HEK293 (cell line): ENCODE results near the gene NID2.

ENCODE experiments used
- CTCF ChIA-PET: fragments of 350-600 bp; formaldehyde crosslinking; extraction: SDS; loops from one replicate; lab custom pipeline; 2021; ENCODE audit warnings: antibody characterized with exemption; lab: Yijun Ruan, JAX
- POLR2A ChIA-PET: fragments of 300-600 bp; formaldehyde crosslinking; extraction: SDS; loops from one replicate; lab custom pipeline; 2020; ENCODE audit warnings: antibody characterized with exemption, inconsistent platforms; lab: Yijun Ruan, JAX
- H3K27ac ChIP-seq: fragments of 200-500 bp; sonication (Bioruptor generic); 2 replicates; pipeline ENCODE4 v1.5.1; 2014; ENCODE audit warnings: low read depth, low read length, control low read depth, inconsistent platforms; ENCODE audit errors: extremely low read depth
- H3K36me3 ChIP-seq, 2 experiments: fragments of 200-500 bp in 1 of 2; sonication (Bioruptor generic) in 1 of 2; 1 replicate in 1 of 2; 2 replicates in 1 of 2; pipeline ENCODE4 v1.5.1; 2014 to 2017; ENCODE audit warnings: inconsistent platforms in 2 of 2, low read length in 2 of 2; ENCODE audit not compliant: control insufficient read depth in 2 of 2, insufficient read depth in 1 of 2
- H3K4me1 ChIP-seq: fragments of 200-500 bp; sonication (Bioruptor generic); 2 replicates; pipeline ENCODE4 v1.5.1; 2014; ENCODE audit warnings: mild to moderate bottlenecking, low read length, inconsistent platforms; ENCODE audit not compliant: control insufficient read depth, insufficient read depth
- H3K4me3 ChIP-seq: 2 replicates; pipeline ENCODE4 v1.5.1; 2011; ENCODE audit warnings: low read depth, mild to moderate bottlenecking, control low read depth, low read length, moderate library complexity
- H3K9me3 ChIP-seq: fragments of 200-500 bp; sonication (Bioruptor generic); 2 replicates; pipeline ENCODE4 v1.5.1; 2014; ENCODE audit warnings: low read depth, low read length, inconsistent platforms; ENCODE audit not compliant: control insufficient read depth, insufficient read depth
- KLF8 ChIP-seq: fragments of 450-650 bp; formaldehyde crosslinking; IDR thresholded peaks from 2 replicates; pipeline ENCODE4 v1.5.1; 2016; ENCODE audit warnings: missing biosample characterization, missing genetic modification characterization
- TCF7L2 ChIP-seq: IDR thresholded peaks from 2 replicates; pipeline ENCODE4 v1.6.1; 2011; ENCODE audit warnings: low read depth, mild to moderate bottlenecking, inconsistent platforms, low read length, moderate library complexity, borderline replicate concordance
- ZBTB17 ChIP-seq: fragments of 450-650 bp; formaldehyde crosslinking; IDR thresholded peaks from 2 replicates; pipeline ENCODE4 v1.5.1; 2016; ENCODE audit warnings: missing biosample characterization, missing genetic modification characterization
- ZFHX2 ChIP-seq: fragments of 450-650 bp; formaldehyde crosslinking; conservative IDR thresholded peaks from 2 replicates; pipeline ENCODE4 v1.5.1; 2016; ENCODE audit warnings: missing biosample characterization, missing genetic modification characterization
- ZFP69B ChIP-seq: fragments of 450-650 bp; formaldehyde crosslinking; IDR thresholded peaks from 2 replicates; pipeline ENCODE4 v1.5.1; 2016; ENCODE audit warnings: missing biosample characterization, missing genetic modification characterization
- ZNF214 ChIP-seq: fragments of 450-650 bp; formaldehyde crosslinking; IDR thresholded peaks from 2 replicates; pipeline ENCODE4 v1.5.1; 2017; ENCODE audit warnings: missing biosample characterization, mild to moderate bottlenecking, missing genetic modification characterization, borderline replicate concordance
- ZNF221 ChIP-seq: fragments of 450-650 bp; formaldehyde crosslinking; IDR thresholded peaks from 2 replicates; pipeline ENCODE4 v1.5.1; 2017; ENCODE audit warnings: missing biosample characterization, missing genetic modification characterization, borderline replicate concordance
- ZNF23 ChIP-seq: fragments of 450-650 bp; formaldehyde crosslinking; IDR thresholded peaks from 2 replicates; pipeline ENCODE4 v1.5.1; 2016; ENCODE audit warnings: missing biosample characterization, missing genetic modification characterization, borderline replicate concordance
- ZNF266 ChIP-seq: fragments of 450-650 bp; formaldehyde crosslinking; IDR thresholded peaks from 2 replicates; pipeline ENCODE4 v1.5.1; 2016; ENCODE audit warnings: missing biosample characterization, missing genetic modification characterization, low read depth
- ZNF335 ChIP-seq: fragments of 450-650 bp; formaldehyde crosslinking; conservative IDR thresholded peaks from 2 replicates; pipeline ENCODE4 v1.5.1; 2016; ENCODE audit warnings: missing biosample characterization, missing genetic modification characterization
- ZNF37A ChIP-seq: fragments of 450-650 bp; IDR thresholded peaks from 2 replicates; pipeline ENCODE4 v1.5.1; 2018; ENCODE audit warnings: missing biosample characterization, missing genetic modification characterization
- ZNF404 ChIP-seq: fragments of 450-650 bp; formaldehyde crosslinking; IDR thresholded peaks from 2 replicates; pipeline ENCODE4 v1.5.1; 2017; ENCODE audit warnings: missing biosample characterization, missing genetic modification characterization
- ZNF423 ChIP-seq: fragments of 450-650 bp; formaldehyde crosslinking; IDR thresholded peaks from 2 replicates; pipeline ENCODE4 v1.5.1; 2016; ENCODE audit warnings: missing biosample characterization, missing genetic modification characterization
- ZNF629 ChIP-seq: fragments of 450-650 bp; formaldehyde crosslinking; IDR thresholded peaks from 2 replicates; pipeline ENCODE4 v1.5.1; 2017; ENCODE audit warnings: missing biosample characterization, missing genetic modification characterization
- ZXDB ChIP-seq: fragments of 450-650 bp; formaldehyde crosslinking; IDR thresholded peaks from 2 replicates; pipeline ENCODE4 v1.5.1; 2016; ENCODE audit warnings: missing biosample characterization, missing genetic modification characterization
- TF ChIP-seq, protein P1 (sequence below): fragments of 450-650 bp; formaldehyde crosslinking; IDR thresholded peaks from 2 replicates; pipeline ENCODE4 v1.5.1; 2016; ENCODE audit warnings: missing biosample characterization, missing genetic modification characterization
- TF ChIP-seq, protein P2 (sequence below): fragments of 450-650 bp; formaldehyde crosslinking; IDR thresholded peaks from 2 replicates; pipeline ENCODE4 v1.5.1; 2016; ENCODE audit warnings: missing biosample characterization, missing genetic modification characterization, low read depth
- TF ChIP-seq, protein P3 (sequence below): fragments of 450-650 bp; formaldehyde crosslinking; IDR thresholded peaks from 2 replicates; pipeline ENCODE4 v1.5.1; 2017; ENCODE audit warnings: missing biosample characterization, missing genetic modification characterization
- TF ChIP-seq, protein P4 (sequence below): fragments of 450-650 bp; formaldehyde crosslinking; IDR thresholded peaks from 2 replicates; pipeline ENCODE4 v1.5.1; 2016; ENCODE audit warnings: missing biosample characterization, missing genetic modification characterization
- TF ChIP-seq, protein P5 (sequence below): fragments of 450-650 bp; formaldehyde crosslinking; IDR thresholded peaks from 2 replicates; pipeline ENCODE4 v1.5.1; 2017; ENCODE audit warnings: missing biosample characterization, missing genetic modification characterization

The NID2 gene

DNA sequence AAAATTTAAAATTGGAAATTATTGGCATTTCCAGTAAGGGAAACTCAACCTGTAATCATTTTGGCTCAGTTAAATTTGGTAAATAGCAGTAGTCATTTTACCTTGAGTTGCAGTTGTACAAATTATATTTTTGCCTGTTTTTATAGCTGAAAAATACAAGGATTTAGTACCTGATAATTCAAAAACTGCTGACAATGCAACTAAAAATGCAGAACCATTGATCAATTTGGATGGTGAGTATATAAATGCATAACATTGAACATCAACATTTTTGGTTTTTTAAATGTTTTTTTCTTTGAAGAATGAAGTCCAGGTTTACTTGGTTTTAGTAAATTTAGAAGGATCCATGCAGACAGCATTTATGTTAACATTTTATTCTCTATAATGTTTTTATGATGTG, 70.5 kb downstream of the NID2 start:
- Histone ChIP-seq H3K4me1 (no peaks in the 10 kb centered on the region), H3K9me3 (no peaks in the 10 kb centered on the region), H3K36me3 (peaks cover 57 to 98% of the 10 kb centered on the region in 2 experiments; a peak in 2 of 3 replicates), H3K27ac (no peak overlapping the region), H3K4me3 (no peak overlapping the region)
- TF ChIP-seq ZNF266 (tag by site-specific recombination) (no peak), ZNF214 (tag by site-specific recombination) (no peak), TCF7L2 (no peak), ZFHX2 (tag by site-specific recombination) (no peak), ZXDB (no peak), ZNF404 (no peak), ZNF37A (tag by site-specific recombination) (no peak), ZNF423 (tag by site-specific recombination) (no peak), ZNF23 (tag by site-specific recombination) (no peak), ZNF221 (no peak), ZNF335 (tag by site-specific recombination) (no peak), ZBTB17 (no peak), ZFP69B (tag by site-specific recombination) (no peak), KLF8 (tag by site-specific recombination) (no peak)
- TF ChIP-seq, protein P1, sequence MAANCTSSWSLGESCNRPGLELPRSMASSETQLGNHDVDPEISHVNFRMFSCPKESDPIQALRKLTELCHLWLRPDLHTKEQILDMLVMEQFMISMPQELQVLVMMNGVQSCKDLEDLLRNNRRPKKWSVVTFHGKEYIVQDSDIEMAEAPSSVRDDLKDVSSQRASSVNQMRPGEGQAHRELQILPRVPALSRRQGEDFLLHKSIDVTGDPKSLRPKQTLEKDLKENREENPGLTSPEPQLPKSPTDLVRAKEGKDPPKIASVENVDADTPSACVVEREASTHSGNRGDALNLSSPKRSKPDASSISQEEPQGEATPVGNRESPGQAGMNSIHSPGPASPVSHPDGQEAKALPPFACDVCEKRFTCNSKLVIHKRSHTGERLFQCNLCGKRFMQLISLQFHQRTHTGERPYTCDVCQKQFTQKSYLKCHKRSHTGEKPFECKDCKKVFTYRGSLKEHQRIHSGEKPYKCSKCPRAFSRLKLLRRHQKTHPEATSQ (tag by site-specific recombination), result no peak
- TF ChIP-seq, protein P2, sequence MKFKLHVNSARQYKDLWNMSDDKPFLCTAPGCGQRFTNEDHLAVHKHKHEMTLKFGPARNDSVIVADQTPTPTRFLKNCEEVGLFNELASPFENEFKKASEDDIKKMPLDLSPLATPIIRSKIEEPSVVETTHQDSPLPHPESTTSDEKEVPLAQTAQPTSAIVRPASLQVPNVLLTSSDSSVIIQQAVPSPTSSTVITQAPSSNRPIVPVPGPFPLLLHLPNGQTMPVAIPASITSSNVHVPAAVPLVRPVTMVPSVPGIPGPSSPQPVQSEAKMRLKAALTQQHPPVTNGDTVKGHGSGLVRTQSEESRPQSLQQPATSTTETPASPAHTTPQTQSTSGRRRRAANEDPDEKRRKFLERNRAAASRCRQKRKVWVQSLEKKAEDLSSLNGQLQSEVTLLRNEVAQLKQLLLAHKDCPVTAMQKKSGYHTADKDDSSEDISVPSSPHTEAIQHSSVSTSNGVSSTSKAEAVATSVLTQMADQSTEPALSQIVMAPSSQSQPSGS, result no peak
- TF ChIP-seq, protein P3, sequence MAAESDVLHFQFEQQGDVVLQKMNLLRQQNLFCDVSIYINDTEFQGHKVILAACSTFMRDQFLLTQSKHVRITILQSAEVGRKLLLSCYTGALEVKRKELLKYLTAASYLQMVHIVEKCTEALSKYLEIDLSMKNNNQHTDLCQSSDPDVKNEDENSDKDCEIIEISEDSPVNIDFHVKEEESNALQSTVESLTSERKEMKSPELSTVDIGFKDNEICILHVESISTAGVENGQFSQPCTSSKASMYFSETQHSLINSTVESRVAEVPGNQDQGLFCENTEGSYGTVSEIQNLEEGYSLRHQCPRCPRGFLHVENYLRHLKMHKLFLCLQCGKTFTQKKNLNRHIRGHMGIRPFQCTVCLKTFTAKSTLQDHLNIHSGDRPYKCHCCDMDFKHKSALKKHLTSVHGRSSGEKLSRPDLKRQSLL, result no peak
- TF ChIP-seq, protein P4, sequence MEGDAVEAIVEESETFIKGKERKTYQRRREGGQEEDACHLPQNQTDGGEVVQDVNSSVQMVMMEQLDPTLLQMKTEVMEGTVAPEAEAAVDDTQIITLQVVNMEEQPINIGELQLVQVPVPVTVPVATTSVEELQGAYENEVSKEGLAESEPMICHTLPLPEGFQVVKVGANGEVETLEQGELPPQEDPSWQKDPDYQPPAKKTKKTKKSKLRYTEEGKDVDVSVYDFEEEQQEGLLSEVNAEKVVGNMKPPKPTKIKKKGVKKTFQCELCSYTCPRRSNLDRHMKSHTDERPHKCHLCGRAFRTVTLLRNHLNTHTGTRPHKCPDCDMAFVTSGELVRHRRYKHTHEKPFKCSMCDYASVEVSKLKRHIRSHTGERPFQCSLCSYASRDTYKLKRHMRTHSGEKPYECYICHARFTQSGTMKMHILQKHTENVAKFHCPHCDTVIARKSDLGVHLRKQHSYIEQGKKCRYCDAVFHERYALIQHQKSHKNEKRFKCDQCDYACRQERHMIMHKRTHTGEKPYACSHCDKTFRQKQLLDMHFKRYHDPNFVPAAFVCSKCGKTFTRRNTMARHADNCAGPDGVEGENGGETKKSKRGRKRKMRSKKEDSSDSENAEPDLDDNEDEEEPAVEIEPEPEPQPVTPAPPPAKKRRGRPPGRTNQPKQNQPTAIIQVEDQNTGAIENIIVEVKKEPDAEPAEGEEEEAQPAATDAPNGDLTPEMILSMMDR (tag by site-specific recombination), result no peak
- TF ChIP-seq, protein P5, sequence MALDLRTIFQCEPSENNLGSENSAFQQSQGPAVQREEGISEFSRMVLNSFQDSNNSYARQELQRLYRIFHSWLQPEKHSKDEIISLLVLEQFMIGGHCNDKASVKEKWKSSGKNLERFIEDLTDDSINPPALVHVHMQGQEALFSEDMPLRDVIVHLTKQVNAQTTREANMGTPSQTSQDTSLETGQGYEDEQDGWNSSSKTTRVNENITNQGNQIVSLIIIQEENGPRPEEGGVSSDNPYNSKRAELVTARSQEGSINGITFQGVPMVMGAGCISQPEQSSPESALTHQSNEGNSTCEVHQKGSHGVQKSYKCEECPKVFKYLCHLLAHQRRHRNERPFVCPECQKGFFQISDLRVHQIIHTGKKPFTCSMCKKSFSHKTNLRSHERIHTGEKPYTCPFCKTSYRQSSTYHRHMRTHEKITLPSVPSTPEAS (tag by site-specific recombination), result no peak
- CTCF ChIA-PET, result interaction anchor here (0.6 to 1.0 kb wide), 2 partner anchors 9 kb away, joined by 3 to 4 read pairs; no protein-coding TSS in a partner anchor
- POLR2A ChIA-PET, result no interaction called here

DNA sequence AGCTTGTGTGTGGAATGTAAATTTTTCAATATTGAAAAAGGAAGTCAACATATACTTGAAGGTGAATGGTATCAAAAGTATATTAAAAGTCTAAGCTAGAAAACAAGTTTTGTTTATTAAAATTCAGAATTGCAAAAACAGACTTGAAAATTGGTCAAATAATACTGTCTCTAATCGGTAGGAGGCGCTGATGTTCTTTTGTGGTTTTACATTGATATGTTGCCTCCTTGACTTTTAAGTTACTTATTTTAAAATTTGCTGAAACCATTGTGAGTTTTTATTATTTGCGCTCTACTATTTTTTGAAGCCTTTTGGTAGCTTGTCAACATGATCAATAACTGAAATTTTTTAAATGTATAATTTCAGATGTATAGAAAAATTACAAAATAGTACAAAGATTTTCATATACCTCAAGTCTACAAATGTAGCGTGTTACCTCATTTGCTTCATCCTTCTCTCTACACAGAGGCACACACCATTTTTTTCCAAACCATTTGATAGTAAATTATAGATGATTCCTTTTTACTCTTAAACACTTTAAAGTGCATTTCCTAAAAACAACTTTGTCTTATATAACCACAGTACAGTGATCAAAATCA, 72.6 kb downstream of the NID2 start:
- Histone ChIP-seq H3K27ac (no peak overlapping the region), H3K36me3 (peaks cover 66 to 95% of the 10 kb centered on the region in 2 experiments), H3K4me1 (no peaks in the 10 kb centered on the region), H3K4me3 (no peak overlapping the region)
- no peak for TF ChIP-seq ZNF629 (tag by site-specific recombination)
- TF ChIP-seq, all 188 proteins: peak for 0
- ChIA-PET CTCF (interaction anchor here (0.6 to 2.0 kb wide), 13 partner anchors 10 to 1007 kb away, joined by 3 to 19 read pairs (median 3); no protein-coding TSS in a partner anchor), POLR2A (interaction anchor here (1.5 kb wide), 1 partner anchor 73 kb away, joined by 3 read pairs; the partner anchor contains the start of gene NID2)
- H3K9me3 ChIP-seq, result no peaks in the 10 kb centered on the region
